ENCODE results near the gene FKBP9. TPM values are rescaled to one million over a fixed set of nuclear protein-coding genes. Genes with fewer than 3 reads are reported as not detected.

Gene FKBP9
- total and polyA plus RNA-seq, 2 donors: 12.1 to 12.8 TPM

DNA sequence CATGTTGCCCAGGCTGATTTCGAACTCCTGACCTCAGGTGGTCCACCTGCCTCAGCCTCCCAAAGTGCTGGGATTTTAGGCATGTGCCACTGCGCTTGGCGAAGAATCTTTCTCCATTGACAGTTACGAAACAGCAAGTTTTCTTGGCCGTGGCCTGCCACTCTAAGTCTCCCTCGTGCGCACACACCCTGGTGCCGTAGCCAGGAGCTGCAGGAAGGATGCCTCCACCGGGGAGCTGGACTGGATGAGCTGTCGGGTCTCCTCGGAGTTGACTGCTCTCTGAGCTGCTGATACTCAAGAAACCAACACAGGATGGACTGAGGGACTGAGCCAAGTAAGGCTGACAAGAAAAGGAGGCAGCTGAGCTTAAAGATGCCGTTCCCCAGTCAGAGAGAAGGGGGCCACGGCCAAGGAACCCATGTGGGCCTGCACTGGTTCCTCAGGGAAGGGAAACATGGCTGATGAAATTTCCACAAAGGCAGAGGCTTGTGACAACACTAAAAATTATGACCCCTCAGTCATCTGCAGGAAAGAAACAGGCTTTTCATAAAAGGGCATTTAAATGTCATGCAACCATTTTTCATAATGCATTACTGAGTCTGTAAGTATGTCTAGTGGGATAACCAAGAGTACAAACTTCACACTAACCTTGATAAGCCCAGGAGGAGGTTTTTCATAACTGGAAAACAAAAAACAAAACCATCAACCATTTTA, 27.7 kb upstream of the FKBP9 start:
- Histone ChIP-seq H3K36me3 (ENCODE audit: control insufficient read depth in 2 of 2, insufficient read depth in 2 of 2, low read length in 1 of 2) (no peaks in the 10 kb centered on the region), H3K27me3 (ENCODE audit: control insufficient read depth in 2 of 2, insufficient read depth in 1 of 2, low read length in 1 of 2) (no peaks in the 10 kb centered on the region), H3K9me3 (ENCODE audit: control insufficient read depth in 2 of 2, insufficient read depth in 1 of 2, low read length in 1 of 2) (peaks cover 0 to 1% of the 10 kb centered on the region in 2 donors), H3K4me3 (ENCODE audit: low read length in 2 of 2) (no peak overlapping the region), H3K27ac (ENCODE audit: low read depth in 1 of 2, low read length in 1 of 2) (no peak overlapping the region), H3K4me1 (ENCODE audit: control insufficient read depth in 2 of 2, insufficient read depth in 2 of 2, low read length in 2 of 2) (no peaks in the 10 kb centered on the region)
- WGBS: 95% methylated on average over 13 of the region's 13 CpGs
- no peak for DNase-seq (ENCODE audit: low read depth in 6 of 9, low spot score in 9 of 9)

GRCh38 chr7:32930378-32930777, 26.9 kb upstream of the FKBP9 start:
- DNase-seq (ENCODE audit: low read depth in 6 of 9, low spot score in 9 of 9): no peak
- Histone ChIP-seq H3K36me3 (ENCODE audit: control insufficient read depth in 2 of 2, insufficient read depth in 2 of 2, low read length in 1 of 2) (no peaks in the 10 kb centered on the region), H3K9me3 (ENCODE audit: control insufficient read depth in 2 of 2, insufficient read depth in 1 of 2, low read length in 1 of 2) (peaks cover 0 to 1% of the 10 kb centered on the region in 2 donors), H3K27ac (ENCODE audit: low read depth in 1 of 2, low read length in 1 of 2) (no peak overlapping the region), H3K4me1 (ENCODE audit: control insufficient read depth in 2 of 2, insufficient read depth in 2 of 2, low read length in 2 of 2) (no peaks in the 10 kb centered on the region), H3K27me3 (ENCODE audit: control insufficient read depth in 2 of 2, insufficient read depth in 1 of 2, low read length in 1 of 2) (no peaks in the 10 kb centered on the region), H3K4me3 (ENCODE audit: low read length in 2 of 2) (no peak overlapping the region)
- WGBS: 89% methylated on average over 7 of the region's 7 CpGs

- Histone ChIP-seq H3K4me1 (ENCODE audit: control insufficient read depth in 2 of 2, insufficient read depth in 2 of 2, low read length in 2 of 2) (no peaks in the 10 kb centered on the region), H3K27me3 (ENCODE audit: control insufficient read depth in 2 of 2, insufficient read depth in 1 of 2, low read length in 1 of 2) (peaks cover 0 to 3% of the 10 kb centered on the region in 2 donors), H3K9me3 (ENCODE audit: control insufficient read depth in 2 of 2, insufficient read depth in 1 of 2, low read length in 1 of 2) (no peaks in the 10 kb centered on the region), H3K36me3 (ENCODE audit: control insufficient read depth in 2 of 2, insufficient read depth in 2 of 2, low read length in 1 of 2) (no peaks in the 10 kb centered on the region), H3K27ac (ENCODE audit: low read depth in 1 of 2, low read length in 1 of 2) (no peak overlapping the region), H3K4me3 (ENCODE audit: low read length in 2 of 2) (no peak overlapping the region)
- no peak for DNase-seq (ENCODE audit: low read depth in 6 of 9, low spot score in 9 of 9)
- 94% methylated on average over 1 of the region's 1 CpG for WGBS
Observed at GRCh38 chr7:32935558-32935957, 21.7 kb upstream of the FKBP9 start.

- no peak overlapping the region for H3K27ac ChIP-seq (ENCODE audit: low read depth in 1 of 2, low read length in 1 of 2)
- H3K4me1 ChIP-seq (ENCODE audit: control insufficient read depth in 2 of 2, insufficient read depth in 2 of 2, low read length in 2 of 2): peaks cover 0 to 1% of the 10 kb centered on the region in 2 donors
- WGBS: 95% methylated on average over 3 of the region's 3 CpGs
Observed at GRCh38 chr7:32936689-32937088, 20.6 kb upstream of the FKBP9 start.

GRCh38 chr7:32937344-32938174, 19.7 kb upstream of the FKBP9 start:
- peaks cover 8 to 21% of the 10 kb centered on the region in 2 donors for H3K27me3 ChIP-seq (ENCODE audit: control insufficient read depth in 2 of 2, insufficient read depth in 1 of 2, low read length in 1 of 2)
- H3K36me3 ChIP-seq (ENCODE audit: control insufficient read depth in 2 of 2, insufficient read depth in 2 of 2, low read length in 1 of 2): no peaks in the 10 kb centered on the region
- DNase-seq (ENCODE audit: low read depth in 6 of 9, low spot score in 9 of 9): no peak
- H3K9me3 ChIP-seq (ENCODE audit: control insufficient read depth in 2 of 2, insufficient read depth in 1 of 2, low read length in 1 of 2): no peaks in the 10 kb centered on the region
- WGBS: 95% methylated on average over 10 of the region's 10 CpGs
- H3K4me1 ChIP-seq (ENCODE audit: control insufficient read depth in 2 of 2, insufficient read depth in 2 of 2, low read length in 2 of 2): peaks cover 3 to 8% of the 10 kb centered on the region in 2 donors
- no peak overlapping the region for H3K27ac ChIP-seq (ENCODE audit: low read depth in 1 of 2, low read length in 1 of 2)
- H3K4me3 ChIP-seq (ENCODE audit: low read length in 2 of 2): no peak overlapping the region

More at GRCh38 chr7:32936689-32937088, 20.6 kb upstream of the FKBP9 start:
- Histone ChIP-seq H3K4me3 (ENCODE audit: low read length in 2 of 2) (no peak overlapping the region), H3K9me3 (ENCODE audit: control insufficient read depth in 2 of 2, insufficient read depth in 1 of 2, low read length in 1 of 2) (no peaks in the 10 kb centered on the region), H3K27me3 (ENCODE audit: control insufficient read depth in 2 of 2, insufficient read depth in 1 of 2, low read length in 1 of 2) (peaks cover 0 to 13% of the 10 kb centered on the region in 2 donors), H3K36me3 (ENCODE audit: control insufficient read depth in 2 of 2, insufficient read depth in 2 of 2, low read length in 1 of 2) (no peaks in the 10 kb centered on the region)
- no peak for DNase-seq (ENCODE audit: low read depth in 6 of 9, low spot score in 9 of 9)

GRCh38 chr7:32941181-32941580, 16.1 kb upstream of the FKBP9 start:
- H3K27me3 ChIP-seq (ENCODE audit: control insufficient read depth in 2 of 2, insufficient read depth in 1 of 2, low read length in 1 of 2): peaks cover 14 to 41% of the 10 kb centered on the region in 2 donors
- DNase-seq (ENCODE audit: low read depth in 6 of 9, low spot score in 9 of 9): no peak
- no peaks in the 10 kb centered on the region for H3K36me3 ChIP-seq (ENCODE audit: control insufficient read depth in 2 of 2, insufficient read depth in 2 of 2, low read length in 1 of 2)
- WGBS: 90% methylated on average over 5 of the region's 5 CpGs
- H3K4me3 ChIP-seq (ENCODE audit: low read length in 2 of 2): no peak overlapping the region
- peaks cover 1 to 3% of the 10 kb centered on the region in 2 donors for H3K9me3 ChIP-seq (ENCODE audit: control insufficient read depth in 2 of 2, insufficient read depth in 1 of 2, low read length in 1 of 2)
- H3K4me1 ChIP-seq (ENCODE audit: control insufficient read depth in 2 of 2, insufficient read depth in 2 of 2, low read length in 2 of 2): peaks cover 5 to 8% of the 10 kb centered on the region in 2 donors
- no peak overlapping the region for H3K27ac ChIP-seq (ENCODE audit: low read depth in 1 of 2, low read length in 1 of 2)

DNA sequence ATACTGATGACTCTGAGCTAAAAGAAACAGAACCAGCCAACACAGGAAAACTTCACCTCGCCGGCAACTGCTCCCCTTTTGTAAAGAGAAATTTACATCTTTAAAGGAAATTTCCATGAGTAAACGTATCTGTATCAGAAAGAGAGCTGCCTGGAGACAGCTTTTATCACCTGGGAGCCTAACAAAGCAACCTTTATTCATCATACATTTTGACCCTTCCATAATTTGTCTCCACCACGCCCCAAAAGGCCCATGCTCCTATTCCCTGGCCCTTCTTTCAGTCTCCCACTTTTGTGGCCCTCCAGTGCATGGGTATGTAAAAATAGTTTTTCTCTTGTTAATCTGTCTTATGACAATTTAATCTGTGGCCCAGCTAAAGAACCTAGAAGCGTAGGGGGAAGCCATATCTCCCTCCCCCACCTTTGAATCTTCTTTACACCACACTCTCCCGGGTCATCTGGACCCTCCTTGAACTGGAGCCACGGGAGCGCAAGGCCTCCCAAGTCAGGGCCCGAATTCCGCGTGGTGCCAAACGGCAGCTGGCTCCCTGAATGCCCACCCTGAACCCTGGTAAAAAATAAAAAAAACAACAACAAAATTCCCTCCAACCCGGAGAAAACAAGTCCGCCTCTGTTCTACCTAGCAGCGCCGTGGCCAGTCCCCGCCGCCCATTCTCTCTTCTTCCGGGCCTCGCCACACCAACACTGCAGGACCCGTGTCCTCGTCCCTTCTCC, 15.4 kb upstream of the FKBP9 start:
- 27% methylated on average over 22 of the region's 22 CpGs for WGBS
- no peak for DNase-seq (ENCODE audit: low read depth in 6 of 9, low spot score in 9 of 9)
- H3K4me1 ChIP-seq (ENCODE audit: control insufficient read depth in 2 of 2, insufficient read depth in 2 of 2, low read length in 2 of 2): peaks cover 5 to 8% of the 10 kb centered on the region in 2 donors

DNA sequence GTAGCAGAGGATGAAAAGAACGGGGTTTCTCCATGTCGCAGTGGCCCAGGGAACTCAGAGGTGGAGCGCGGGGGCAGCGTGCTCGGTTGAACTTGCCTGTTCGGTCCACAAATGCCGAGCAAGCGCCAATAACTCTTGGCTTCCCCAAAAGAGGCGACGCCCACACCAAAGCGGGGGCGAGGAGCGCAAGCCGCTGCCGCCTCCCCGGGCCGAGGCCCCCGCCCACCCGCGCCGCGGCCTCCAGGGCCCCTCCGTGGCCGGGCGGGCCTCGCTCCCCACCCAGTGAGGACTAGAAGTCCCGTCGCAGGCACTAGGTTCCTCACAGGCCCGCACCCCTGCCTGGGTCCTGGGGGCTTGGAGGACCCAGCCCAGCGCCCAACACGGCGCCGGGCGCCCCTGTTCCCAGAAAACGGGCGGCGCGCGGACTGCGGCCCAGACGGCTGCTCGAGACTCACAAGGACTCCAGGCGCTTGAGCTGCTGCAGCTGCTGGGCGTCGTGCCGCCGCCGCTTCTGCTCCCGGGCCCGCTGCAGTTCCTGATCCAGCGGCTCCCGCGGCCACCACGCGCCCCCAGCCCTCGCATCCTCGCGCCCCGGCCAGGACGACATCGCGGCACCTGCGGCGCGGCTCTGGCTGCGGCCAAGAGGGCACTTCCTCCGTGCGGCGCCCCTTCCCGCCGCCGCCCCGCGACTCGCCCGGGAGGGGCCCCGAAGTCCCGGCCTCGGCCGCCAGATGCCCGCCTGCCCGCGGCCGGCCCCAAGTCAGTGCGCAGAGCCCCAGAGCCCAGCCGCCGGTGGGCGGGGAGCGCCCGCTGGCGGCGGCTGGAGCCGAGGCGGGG, 14.6 kb upstream of the FKBP9 start:
- H3K9me3 ChIP-seq (ENCODE audit: control insufficient read depth in 2 of 2, insufficient read depth in 1 of 2, low read length in 1 of 2): peaks cover 1 to 3% of the 10 kb centered on the region in 2 donors
- peak overlapping the region in 1 of 2 donors; percentile 78 for H3K27ac ChIP-seq (ENCODE audit: low read depth in 1 of 2, low read length in 1 of 2)
- H3K36me3 ChIP-seq (ENCODE audit: control insufficient read depth in 2 of 2, insufficient read depth in 2 of 2, low read length in 1 of 2): no peaks in the 10 kb centered on the region
- H3K4me3 ChIP-seq (ENCODE audit: low read length in 2 of 2): peak overlapping the region; percentile 36 to 48
- H3K4me1 ChIP-seq (ENCODE audit: control insufficient read depth in 2 of 2, insufficient read depth in 2 of 2, low read length in 2 of 2): peaks cover 5 to 8% of the 10 kb centered on the region in 2 donors
- WGBS: 1% methylated on average over 95 of the region's 95 CpGs
- DNase-seq (ENCODE audit: low read depth in 6 of 9, low spot score in 9 of 9): peak in 7 of 9 donors; percentile 21 to 57 (median 34)
- peaks cover 14 to 41% of the 10 kb centered on the region in 2 donors for H3K27me3 ChIP-seq (ENCODE audit: control insufficient read depth in 2 of 2, insufficient read depth in 1 of 2, low read length in 1 of 2)

More for the DNA sequence above, 15.4 kb upstream of the FKBP9 start:
- H3K4me3 ChIP-seq (ENCODE audit: low read length in 2 of 2): peak overlapping the region; percentile 36 to 48
- peaks cover 1 to 3% of the 10 kb centered on the region in 2 donors for H3K9me3 ChIP-seq (ENCODE audit: control insufficient read depth in 2 of 2, insufficient read depth in 1 of 2, low read length in 1 of 2)
- H3K36me3 ChIP-seq (ENCODE audit: control insufficient read depth in 2 of 2, insufficient read depth in 2 of 2, low read length in 1 of 2): no peaks in the 10 kb centered on the region
- H3K27ac ChIP-seq (ENCODE audit: low read depth in 1 of 2, low read length in 1 of 2): peak overlapping the region in 1 of 2 donors; percentile 7
- peaks cover 14 to 41% of the 10 kb centered on the region in 2 donors for H3K27me3 ChIP-seq (ENCODE audit: control insufficient read depth in 2 of 2, insufficient read depth in 1 of 2, low read length in 1 of 2)

All from thymus (tissue), 11 donors.